ENCODE results near the gene ACE. TPM values are rescaled to one million over a fixed set of nuclear protein-coding genes. Genes with fewer than 3 reads are reported as not detected.
A peak's percentile ranks its signal among the peaks of the same experiment; 100 is the strongest.

Gene ACE
- total RNA-seq, 3 donors from 2014 or later, result 0.10 to 0.32 (median 0.24) TPM

DNA sequence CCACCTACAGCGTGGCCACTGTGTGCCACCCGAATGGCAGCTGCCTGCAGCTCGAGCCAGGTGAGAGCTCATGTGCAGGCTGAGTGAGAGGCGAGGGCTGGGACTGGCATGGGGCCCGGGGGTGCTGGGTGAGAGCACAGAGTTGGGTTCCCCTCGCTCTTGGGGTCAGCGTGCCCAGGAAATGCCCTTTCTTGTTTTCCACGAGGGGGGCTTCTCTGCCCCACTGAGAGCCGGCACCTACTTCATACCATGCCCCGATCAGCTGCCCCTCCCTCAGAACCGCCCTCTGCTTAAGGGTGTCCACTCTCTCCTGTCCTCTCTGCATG is 10.1 kb downstream of the ACE start:
- Mint-ChIP-seq H3K36me3 (ENCODE audit: insufficient read depth) (no peaks in the 10 kb centered on the region), H3K27me3 (ENCODE audit: low read depth) (no peaks in the 10 kb centered on the region), H3K9me3 (no peaks in the 10 kb centered on the region), H3K4me3 (no peak overlapping the region), H3K4me1 (ENCODE audit: low read depth) (no peaks in the 10 kb centered on the region)
- ATAC-seq (no peak), DNase-seq (no peak)

DNA sequence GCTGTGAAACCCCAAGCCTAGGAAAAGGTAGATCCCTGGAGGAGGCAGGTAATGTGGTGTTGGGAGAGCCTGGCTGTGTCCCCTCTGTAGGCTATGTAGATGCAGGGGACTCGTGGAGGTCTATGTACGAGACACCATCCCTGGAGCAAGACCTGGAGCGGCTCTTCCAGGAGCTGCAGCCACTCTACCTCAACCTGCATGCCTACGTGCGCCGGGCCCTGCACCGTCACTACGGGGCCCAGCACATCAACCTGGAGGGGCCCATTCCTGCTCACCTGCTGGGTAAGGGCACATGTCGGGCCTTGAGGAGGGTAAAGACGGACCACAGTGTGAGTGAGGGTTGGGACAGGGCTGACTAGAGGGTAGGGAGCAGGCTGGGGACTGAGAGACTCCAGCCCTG is 12.0 kb downstream of the ACE start:
- H3K4me3 Mint-ChIP-seq, result no peak overlapping the region
- no peak for ATAC-seq

DNA sequence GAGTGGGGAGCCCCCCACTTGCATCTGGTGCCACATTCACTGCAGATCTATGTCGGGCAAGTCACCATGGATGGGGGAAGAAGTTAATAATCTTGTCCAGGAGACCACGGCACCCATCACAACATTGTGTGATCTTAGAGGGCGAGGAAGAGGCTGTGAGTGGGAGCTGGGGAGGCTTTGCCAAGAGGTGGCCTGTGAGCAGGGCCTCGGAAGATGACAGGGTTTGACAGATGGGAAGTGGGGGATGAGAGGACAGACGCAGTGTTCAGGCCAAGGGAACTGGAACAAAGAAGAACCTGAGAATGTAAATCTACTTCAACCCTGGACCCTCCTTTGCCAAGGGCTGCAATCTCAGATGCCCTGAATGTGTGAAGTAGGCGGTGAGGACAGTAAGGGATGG is 12.4 kb downstream of the ACE start:
- Mint-ChIP-seq H3K36me3 (ENCODE audit: insufficient read depth) (no peaks in the 10 kb centered on the region), H3K4me1 (ENCODE audit: low read depth) (no peaks in the 10 kb centered on the region), H3K4me3 (no peak overlapping the region), H3K27me3 (ENCODE audit: low read depth) (no peaks in the 10 kb centered on the region), H3K9me3 (no peaks in the 10 kb centered on the region)
- ATAC-seq (no peak), DNase-seq (no peak)

More for the DNA sequence above, 12.0 kb downstream of the ACE start:
- Mint-ChIP-seq H3K9me3 (no peaks in the 10 kb centered on the region), H3K4me1 (ENCODE audit: low read depth) (no peaks in the 10 kb centered on the region), H3K27me3 (ENCODE audit: low read depth) (no peaks in the 10 kb centered on the region), H3K36me3 (ENCODE audit: insufficient read depth) (no peaks in the 10 kb centered on the region)
- DNase-seq, result no peak

GRCh38 chr17:63490329-63490728 is 13.5 kb downstream of the ACE start:
- Mint-ChIP-seq H3K36me3 (ENCODE audit: insufficient read depth) (no peaks in the 10 kb centered on the region), H3K9me3 (no peaks in the 10 kb centered on the region), H3K4me1 (ENCODE audit: low read depth) (no peaks in the 10 kb centered on the region), H3K27me3 (ENCODE audit: low read depth) (no peaks in the 10 kb centered on the region), H3K4me3 (no peak overlapping the region)
- DNase-seq, result no peak
- no peak for ATAC-seq

- Mint-ChIP-seq H3K27me3 (ENCODE audit: low read depth) (no peaks in the 10 kb centered on the region), H3K4me3 (no peak overlapping the region), H3K9me3 (no peaks in the 10 kb centered on the region), H3K36me3 (ENCODE audit: insufficient read depth) (no peaks in the 10 kb centered on the region), H3K4me1 (ENCODE audit: low read depth) (no peaks in the 10 kb centered on the region)
- DNase-seq, result no peak
- ATAC-seq, result no peak
Observed at GRCh38 chr17:63490858-63491400, 14.1 kb downstream of the ACE start.

GRCh38 chr17:63491413-63491812 is 14.6 kb downstream of the ACE start:
- Mint-ChIP-seq H3K4me1 (ENCODE audit: low read depth) (no peaks in the 10 kb centered on the region), H3K36me3 (ENCODE audit: insufficient read depth) (no peaks in the 10 kb centered on the region), H3K27me3 (ENCODE audit: low read depth) (no peaks in the 10 kb centered on the region), H3K4me3 (no peak overlapping the region), H3K9me3 (no peaks in the 10 kb centered on the region)
- ATAC-seq, result no peak
- no peak for DNase-seq

GRCh38 chr17:63491977-63492618 is 15.2 kb downstream of the ACE start:
- H3K27me3 Mint-ChIP-seq (ENCODE audit: low read depth), result no peaks in the 10 kb centered on the region
- no peaks in the 10 kb centered on the region for H3K9me3 Mint-ChIP-seq
- no peaks in the 10 kb centered on the region for H3K4me1 Mint-ChIP-seq (ENCODE audit: low read depth)
- ATAC-seq, result no peak
- no peaks in the 10 kb centered on the region for H3K36me3 Mint-ChIP-seq (ENCODE audit: insufficient read depth)
- no peak for DNase-seq
- H3K4me3 Mint-ChIP-seq, result no peak overlapping the region

DNA sequence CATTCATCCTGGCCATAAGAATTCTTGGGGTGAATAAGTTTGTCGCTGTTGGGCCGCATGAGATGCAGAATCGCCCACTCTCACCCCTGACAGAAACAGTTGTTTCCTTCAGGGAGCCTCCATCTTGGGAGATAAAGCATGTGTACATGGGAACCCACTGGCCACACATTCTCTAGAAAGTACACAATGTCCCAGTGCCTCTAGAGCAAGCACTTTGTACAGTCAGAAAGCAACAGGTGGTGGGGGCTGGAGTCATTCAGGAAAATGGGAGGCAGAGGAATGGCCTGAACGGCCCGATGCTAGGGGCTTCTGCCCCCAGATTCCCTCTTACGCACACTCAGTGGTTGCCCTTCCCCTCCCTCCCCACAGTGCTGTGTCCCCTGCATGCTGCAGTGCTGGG is 16.1 kb downstream of the ACE start:
- Mint-ChIP-seq H3K27me3 (ENCODE audit: low read depth) (no peaks in the 10 kb centered on the region), H3K36me3 (ENCODE audit: insufficient read depth) (no peaks in the 10 kb centered on the region), H3K4me1 (ENCODE audit: low read depth) (no peaks in the 10 kb centered on the region), H3K4me3 (no peak overlapping the region), H3K9me3 (no peaks in the 10 kb centered on the region)
- no peak for ATAC-seq
- DNase-seq, result no peak

GRCh38 chr17:63493411-63493810 is 16.6 kb downstream of the ACE start:
- Mint-ChIP-seq H3K4me3 (no peak overlapping the region), H3K9me3 (no peaks in the 10 kb centered on the region), H3K27me3 (ENCODE audit: low read depth) (no peaks in the 10 kb centered on the region), H3K4me1 (ENCODE audit: low read depth) (no peaks in the 10 kb centered on the region), H3K36me3 (ENCODE audit: insufficient read depth) (no peaks in the 10 kb centered on the region)
- no peak for DNase-seq
- ATAC-seq, result no peak

GRCh38 chr17:63494300-63494928 is 17.6 kb downstream of the ACE start:
- no peaks in the 10 kb centered on the region for H3K36me3 Mint-ChIP-seq (ENCODE audit: insufficient read depth)
- no peak for DNase-seq
- H3K27me3 Mint-ChIP-seq (ENCODE audit: low read depth), result no peaks in the 10 kb centered on the region
- ATAC-seq, result no peak
- no peak overlapping the region for H3K4me3 Mint-ChIP-seq
- H3K4me1 Mint-ChIP-seq (ENCODE audit: low read depth), result no peaks in the 10 kb centered on the region
- no peaks in the 10 kb centered on the region for H3K9me3 Mint-ChIP-seq

GRCh38 chr17:63495491-63495890 is 18.6 kb downstream of the ACE start:
- no peak overlapping the region for H3K4me3 Mint-ChIP-seq
- ATAC-seq, result no peak
- no peaks in the 10 kb centered on the region for H3K36me3 Mint-ChIP-seq (ENCODE audit: insufficient read depth)
- no peak for DNase-seq
- H3K4me1 Mint-ChIP-seq (ENCODE audit: low read depth), result no peaks in the 10 kb centered on the region
- H3K9me3 Mint-ChIP-seq, result no peaks in the 10 kb centered on the region
- H3K27me3 Mint-ChIP-seq (ENCODE audit: low read depth), result no peaks in the 10 kb centered on the region

- H3K27me3 Mint-ChIP-seq (ENCODE audit: low read depth), result peaks cover 2% of the 10 kb centered on the region
- DNase-seq (no peak), ATAC-seq (no peak)
- no peaks in the 10 kb centered on the region for H3K4me1 Mint-ChIP-seq (ENCODE audit: low read depth)
- no peaks in the 10 kb centered on the region for H3K36me3 Mint-ChIP-seq (ENCODE audit: insufficient read depth)
- no peaks in the 10 kb centered on the region for H3K9me3 Mint-ChIP-seq
- no peak overlapping the region for H3K4me3 Mint-ChIP-seq
Observed at GRCh38 chr17:63496177-63496576, 19.3 kb downstream of the ACE start.

DNA sequence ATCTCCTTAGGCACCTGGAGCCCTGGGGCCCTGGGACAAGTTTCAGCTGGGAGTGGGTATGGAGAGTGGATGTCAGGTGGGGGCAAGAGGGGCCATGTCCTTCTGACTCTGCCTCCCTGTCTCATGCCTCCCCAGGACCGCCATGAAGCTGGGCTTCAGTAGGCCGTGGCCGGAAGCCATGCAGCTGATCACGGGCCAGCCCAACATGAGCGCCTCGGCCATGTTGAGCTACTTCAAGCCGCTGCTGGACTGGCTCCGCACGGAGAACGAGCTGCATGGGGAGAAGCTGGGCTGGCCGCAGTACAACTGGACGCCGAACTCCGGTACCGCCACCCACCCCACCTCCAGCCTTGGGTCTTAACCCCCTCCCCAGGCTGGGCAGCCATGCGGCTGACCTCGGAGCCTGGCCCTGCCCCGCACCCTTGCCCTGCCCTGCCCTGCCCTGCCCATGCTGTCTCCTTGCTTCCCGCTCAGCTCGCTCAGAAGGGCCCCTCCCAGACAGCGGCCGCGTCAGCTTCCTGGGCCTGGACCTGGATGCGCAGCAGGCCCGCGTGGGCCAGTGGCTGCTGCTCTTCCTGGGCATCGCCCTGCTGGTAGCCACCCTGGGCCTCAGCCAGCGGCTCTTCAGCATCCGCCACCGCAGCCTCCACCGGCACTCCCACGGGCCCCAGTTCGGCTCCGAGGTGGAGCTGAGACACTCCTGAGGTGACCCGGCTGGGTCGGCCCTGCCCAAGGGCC is 20.0 kb downstream of the ACE start:
- peak in 1 of 2 donors; percentile 11 for ATAC-seq
- H3K4me3 Mint-ChIP-seq, result no peak overlapping the region
- H3K4me1 Mint-ChIP-seq (ENCODE audit: low read depth), result no peaks in the 10 kb centered on the region
- DNase-seq, result no peak
- peaks cover 7% of the 10 kb centered on the region for H3K27me3 Mint-ChIP-seq (ENCODE audit: low read depth)
- H3K9me3 Mint-ChIP-seq, result no peaks in the 10 kb centered on the region
- H3K36me3 Mint-ChIP-seq (ENCODE audit: insufficient read depth), result no peaks in the 10 kb centered on the region

DNA sequence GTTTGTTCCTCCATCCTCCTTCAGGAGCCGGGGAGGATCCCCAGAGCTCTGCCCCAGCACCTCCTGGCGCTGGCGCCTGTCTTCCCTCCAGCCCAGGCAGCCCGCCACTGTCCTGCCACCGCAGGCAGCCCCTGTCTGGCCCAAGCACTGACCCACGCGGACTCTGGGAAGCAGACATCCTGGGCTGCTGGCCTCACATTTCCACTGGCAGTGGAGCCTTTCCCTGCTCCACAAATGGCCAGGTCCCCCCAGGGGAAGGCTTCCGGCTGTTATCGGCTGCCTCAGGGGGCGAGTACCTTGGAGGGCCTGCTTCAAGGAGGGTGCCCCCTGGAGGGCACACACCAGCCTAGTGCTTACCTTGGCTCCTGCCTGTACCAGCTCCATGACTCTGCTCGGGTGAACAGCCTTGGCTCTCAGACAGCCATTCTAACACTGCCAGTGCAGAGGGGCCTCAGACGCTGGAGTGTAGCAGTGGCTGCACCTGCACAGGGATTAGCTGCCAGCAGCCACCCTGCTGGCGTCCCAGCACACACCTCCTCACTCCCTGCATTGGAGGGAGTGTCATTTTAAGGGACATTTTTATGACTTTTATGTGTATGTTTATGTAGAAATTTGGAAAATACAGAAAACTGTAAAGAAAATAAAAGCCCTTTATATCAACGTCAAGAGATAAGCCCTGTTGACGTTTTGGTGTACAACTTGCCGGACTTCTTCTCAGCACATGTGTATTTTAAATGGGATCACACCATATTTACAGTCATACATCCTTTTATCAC is 21.0 kb downstream of the ACE start:
- ATAC-seq (no peak), DNase-seq (no peak)
- Mint-ChIP-seq H3K4me1 (ENCODE audit: low read depth) (no peaks in the 10 kb centered on the region), H3K36me3 (ENCODE audit: insufficient read depth) (no peaks in the 10 kb centered on the region), H3K27me3 (ENCODE audit: low read depth) (peaks cover 7% of the 10 kb centered on the region), H3K9me3 (no peaks in the 10 kb centered on the region), H3K4me3 (no peak overlapping the region)
